ENCODE measurements around the gene RTL10. TPM values are rescaled to one million over a fixed set of nuclear protein-coding genes. Genes with fewer than 3 reads are reported as not detected.

RTL10 gene
- total RNA-seq, 1 donor from 2014 or later = 20.0 TPM

DNA sequence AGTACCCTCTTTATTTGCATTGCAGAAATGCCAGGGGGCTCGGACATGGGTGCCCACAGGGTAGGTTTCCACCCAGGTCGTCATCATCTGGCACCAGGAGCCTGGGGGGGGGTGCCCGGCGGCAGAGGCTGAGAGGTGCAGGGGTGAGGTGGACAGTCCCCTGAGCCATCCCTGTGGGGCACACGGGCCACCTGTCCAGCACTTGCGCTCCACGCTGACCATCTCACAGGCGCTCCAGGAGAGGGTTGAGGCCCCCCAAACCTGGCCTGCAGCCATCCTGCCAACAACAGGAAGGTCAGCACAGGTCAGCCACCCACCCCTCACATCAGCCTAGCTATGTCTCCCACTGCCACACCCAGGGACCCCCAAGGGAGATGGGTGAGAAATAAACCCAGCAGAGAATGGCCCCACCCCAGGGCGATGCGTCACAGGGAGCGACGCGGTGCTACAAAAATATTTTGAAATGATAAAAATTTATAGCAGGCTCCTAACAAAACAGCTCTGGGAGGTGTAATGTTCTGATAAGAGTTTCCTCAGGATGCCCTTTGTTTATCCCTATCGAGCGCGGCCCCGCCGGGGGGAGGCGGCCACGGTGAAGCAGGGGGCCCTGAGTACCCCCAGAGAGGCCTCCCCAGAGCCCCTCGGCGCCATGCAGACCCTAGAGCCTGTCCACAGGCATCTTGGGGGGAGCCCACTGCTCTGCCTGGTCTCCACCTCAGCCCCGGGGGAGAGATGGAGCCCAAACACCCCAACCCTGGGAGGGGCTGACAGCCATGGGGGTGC lies 21.0 kb upstream of the RTL10 start:
- Mint-ChIP-seq H3K27ac (no peak overlapping the region), H3K9me3 (no peaks in the 10 kb centered on the region), H3K36me3 (ENCODE audit: low read depth) (no peaks in the 10 kb centered on the region), H3K4me3 (no peak overlapping the region), H3K4me1 (peaks cover 7% of the 10 kb centered on the region), H3K27me3 (no peaks in the 10 kb centered on the region)
- no peak for DNase-seq
- intact Hi-C loops (cut with micrococcal nuclease) = no loop called here

DNA sequence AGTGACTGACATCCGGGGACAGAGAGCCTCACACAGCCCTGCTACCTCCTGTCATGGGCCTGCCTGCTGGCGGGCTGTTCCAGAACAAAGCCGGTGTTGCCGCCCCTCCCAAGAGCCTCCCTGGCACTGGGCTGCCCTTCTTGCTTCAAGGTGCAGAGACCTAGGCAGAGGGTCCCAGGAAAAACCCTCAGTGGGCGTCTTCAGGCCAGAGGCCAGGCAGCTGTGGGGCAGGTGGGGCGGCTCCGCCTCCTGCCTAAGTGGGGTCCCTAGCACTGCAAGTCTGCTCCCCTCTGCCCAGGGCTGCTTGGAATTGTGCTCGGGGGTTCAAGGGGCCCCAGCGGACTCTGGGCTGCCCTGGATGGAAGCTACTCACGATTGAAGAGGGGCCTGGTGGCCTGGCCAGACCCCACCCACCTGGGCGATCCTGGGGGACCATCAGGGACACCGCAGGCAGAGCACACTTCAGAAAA lies 20.4 kb upstream of the RTL10 start:
- H3K4me1 Mint-ChIP-seq = peaks cover 7% of the 10 kb centered on the region
- no peaks in the 10 kb centered on the region for H3K9me3 Mint-ChIP-seq
- H3K27ac Mint-ChIP-seq = no peak overlapping the region
- DNase-seq = no peak
- H3K27me3 Mint-ChIP-seq = no peaks in the 10 kb centered on the region
- intact Hi-C loops (cut with micrococcal nuclease) = no loop called here
- H3K4me3 Mint-ChIP-seq = no peak overlapping the region
- H3K36me3 Mint-ChIP-seq (ENCODE audit: low read depth) = no peaks in the 10 kb centered on the region

DNA sequence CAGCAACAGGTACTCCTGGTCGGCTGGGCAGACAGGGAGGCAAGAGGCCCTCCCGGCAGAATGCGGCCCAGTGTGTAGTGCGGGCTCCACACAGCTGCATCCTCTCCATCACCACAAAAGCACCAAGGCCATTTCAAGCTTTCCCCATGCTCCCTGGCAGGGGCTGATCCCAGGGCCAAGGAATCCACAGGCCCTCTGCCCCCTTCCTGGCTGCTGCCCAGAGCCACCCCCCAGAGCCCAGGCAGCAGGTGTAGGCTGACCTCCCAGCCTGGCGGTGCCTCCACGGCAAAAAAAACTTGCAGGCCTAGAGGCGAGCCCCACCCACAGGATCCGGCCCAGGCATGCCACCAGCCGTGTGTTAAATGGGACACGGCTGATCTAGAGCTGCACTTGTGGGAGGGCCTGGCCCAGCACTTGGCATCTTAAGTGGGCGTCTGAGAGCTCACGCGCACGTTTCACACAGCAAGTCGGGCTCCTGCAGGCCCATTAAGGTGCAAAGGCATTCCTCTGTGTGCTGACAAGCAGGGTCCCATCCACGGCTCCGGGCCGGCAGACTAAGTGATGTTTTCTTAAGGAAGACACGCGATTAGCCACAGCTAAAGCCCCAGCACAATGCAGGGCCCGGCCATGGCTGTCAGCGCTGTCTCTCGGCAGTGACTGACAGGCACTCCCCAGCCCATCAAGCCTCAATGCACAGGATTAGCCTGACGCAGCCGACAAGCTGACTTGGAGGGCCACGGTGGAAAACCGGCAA lies 19.8 kb upstream of the RTL10 start:
- Mint-ChIP-seq H3K36me3 (ENCODE audit: low read depth) (no peaks in the 10 kb centered on the region), H3K4me1 (peaks cover 7% of the 10 kb centered on the region), H3K9me3 (no peaks in the 10 kb centered on the region), H3K27ac (peak overlapping the region; percentile 41), H3K4me3 (no peak overlapping the region), H3K27me3 (no peaks in the 10 kb centered on the region)
- DNase-seq = peak; percentile 75
- intact Hi-C loops (cut with micrococcal nuclease) = no loop called here

DNA sequence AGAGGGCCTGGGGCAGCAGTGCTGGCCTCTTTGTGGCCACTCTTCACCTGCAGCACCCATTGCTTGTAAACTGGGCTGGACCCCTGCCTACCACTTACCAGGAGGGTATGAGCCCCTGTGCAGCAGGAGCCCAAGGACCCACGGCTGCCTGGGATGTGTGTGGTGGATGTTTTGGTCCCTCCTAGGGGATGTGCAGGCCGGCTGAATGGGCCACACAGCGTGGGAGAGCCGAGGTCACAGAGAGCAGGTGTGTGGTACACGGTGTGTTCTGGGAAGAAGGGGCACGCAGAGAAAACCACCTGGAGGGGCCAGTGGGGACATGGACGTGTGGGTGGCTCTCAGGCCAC lies 19.3 kb upstream of the RTL10 start:
- H3K4me1 Mint-ChIP-seq = peaks cover 7% of the 10 kb centered on the region
- H3K27me3 Mint-ChIP-seq = no peaks in the 10 kb centered on the region
- H3K27ac Mint-ChIP-seq = no peak overlapping the region
- H3K36me3 Mint-ChIP-seq (ENCODE audit: low read depth) = no peaks in the 10 kb centered on the region
- H3K9me3 Mint-ChIP-seq = no peaks in the 10 kb centered on the region
- no peak for DNase-seq
- intact Hi-C loops (cut with micrococcal nuclease) = no loop called here
- H3K4me3 Mint-ChIP-seq = no peak overlapping the region

DNA sequence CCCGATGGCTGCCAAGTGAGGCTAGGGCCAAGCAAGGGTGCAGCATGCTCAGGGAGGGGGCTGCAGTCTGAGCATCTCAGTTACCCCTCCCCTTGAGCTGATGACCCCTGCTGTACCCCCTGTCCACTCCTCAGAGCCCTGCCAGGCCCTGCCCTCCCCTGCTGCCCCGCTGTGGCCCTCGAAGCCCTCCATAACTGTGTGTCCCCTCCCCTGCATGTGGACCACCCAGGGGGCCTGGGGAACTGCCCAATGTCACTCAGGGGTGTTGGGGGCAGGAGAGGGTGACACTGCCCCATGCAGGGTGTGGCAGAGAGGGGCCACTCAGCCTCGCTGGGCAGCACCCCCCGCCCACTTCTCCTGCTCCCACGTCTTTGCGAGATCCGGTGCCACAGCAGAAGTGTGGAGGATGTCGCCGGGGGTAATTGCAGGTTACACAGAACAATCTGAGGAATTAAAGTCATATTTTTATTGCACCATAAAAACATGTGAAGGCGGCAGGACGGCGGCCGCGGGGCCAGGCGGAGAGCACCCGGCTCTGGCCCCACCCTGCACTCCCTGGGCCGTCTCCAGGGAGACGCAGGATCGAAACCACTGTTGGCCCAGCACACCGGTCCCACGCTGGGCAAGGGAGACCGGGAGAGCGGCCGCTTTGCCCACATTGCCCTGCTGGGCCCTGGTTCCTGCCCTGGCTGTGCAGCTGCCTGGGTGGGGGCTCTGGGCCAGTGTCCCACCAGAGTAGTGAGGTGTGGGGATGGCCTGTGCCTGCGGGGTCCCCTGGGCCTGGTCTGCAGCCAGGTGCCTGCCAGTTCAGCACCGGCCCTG lies 18.7 kb upstream of the RTL10 start:
- no peak overlapping the region for H3K4me3 Mint-ChIP-seq
- intact Hi-C loops (cut with micrococcal nuclease) = no loop called here
- H3K9me3 Mint-ChIP-seq = no peaks in the 10 kb centered on the region
- no peak overlapping the region for H3K27ac Mint-ChIP-seq
- no peak for DNase-seq
- H3K36me3 Mint-ChIP-seq (ENCODE audit: low read depth) = no peaks in the 10 kb centered on the region
- H3K27me3 Mint-ChIP-seq = no peaks in the 10 kb centered on the region
- H3K4me1 Mint-ChIP-seq = peaks cover 7% of the 10 kb centered on the region

DNA sequence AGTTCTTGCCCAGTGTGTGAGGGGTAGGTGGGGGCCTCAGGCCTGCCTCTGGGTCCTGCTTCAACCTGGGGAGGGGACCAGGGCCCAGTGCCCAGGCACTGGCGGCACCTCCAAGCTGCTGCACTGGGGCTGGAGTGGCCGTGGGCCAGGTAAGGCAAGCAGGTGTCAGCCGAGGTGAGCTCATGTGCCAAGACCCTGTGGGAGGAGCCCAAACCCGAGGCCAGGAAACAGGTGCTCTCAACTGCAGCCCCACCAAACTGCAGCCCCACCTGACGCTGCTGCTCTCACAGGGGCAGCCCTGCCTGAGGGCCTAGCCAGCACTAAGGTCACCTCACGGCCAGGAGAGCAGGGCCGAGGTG lies 18.1 kb upstream of the RTL10 start:
- H3K27me3 Mint-ChIP-seq = peaks cover 3% of the 10 kb centered on the region
- intact Hi-C loops (cut with micrococcal nuclease) = no loop called here
- no peak overlapping the region for H3K4me3 Mint-ChIP-seq
- H3K36me3 Mint-ChIP-seq (ENCODE audit: low read depth) = no peaks in the 10 kb centered on the region
- no peak overlapping the region for H3K27ac Mint-ChIP-seq
- no peak for DNase-seq
- H3K4me1 Mint-ChIP-seq = peaks cover 7% of the 10 kb centered on the region
- no peaks in the 10 kb centered on the region for H3K9me3 Mint-ChIP-seq

DNA sequence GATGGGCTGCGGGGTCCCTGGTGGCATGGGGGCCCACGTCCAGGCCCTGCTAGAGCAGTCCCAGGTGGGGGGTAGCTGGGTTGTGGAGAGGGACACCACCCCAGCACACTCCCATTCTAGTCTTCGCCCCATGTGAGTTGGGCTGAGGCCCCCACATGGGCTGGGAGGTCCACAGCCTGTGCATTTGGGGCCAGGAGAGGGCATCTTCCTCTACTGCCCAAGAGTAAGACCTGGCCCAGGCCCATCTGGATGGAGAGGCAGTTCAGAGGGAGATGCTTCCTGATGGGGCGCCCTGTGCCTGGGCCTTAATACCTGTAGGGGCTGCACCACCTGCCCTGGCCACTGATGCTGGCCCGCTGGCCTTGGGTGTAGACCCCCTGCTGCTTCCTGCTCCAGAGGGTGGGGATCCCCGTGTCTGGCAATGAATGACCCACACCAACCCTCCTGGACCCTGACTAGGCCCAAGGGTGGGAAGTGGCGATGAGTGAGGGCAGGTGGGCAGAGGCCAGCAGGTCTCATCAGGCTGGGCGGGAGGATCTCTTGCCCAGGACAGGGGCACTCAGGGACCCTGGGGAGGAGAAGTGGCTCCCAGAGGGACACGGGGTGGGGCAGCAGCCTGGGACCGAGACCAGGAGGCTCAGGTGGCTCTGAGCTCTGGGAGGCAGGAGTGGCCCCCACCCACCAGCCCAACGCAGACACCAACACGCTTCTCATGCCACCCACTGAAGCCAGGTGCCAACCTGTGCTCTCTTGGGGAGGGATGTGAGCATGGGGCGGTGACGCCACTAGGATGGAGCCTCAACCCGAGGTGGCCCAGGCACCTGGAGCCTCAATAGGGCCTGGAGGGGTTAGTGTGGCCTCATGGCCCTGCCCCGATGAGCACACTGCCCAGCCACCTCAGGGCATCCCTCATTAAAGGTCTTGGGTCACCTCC lies 17.4 kb upstream of the RTL10 start:
- Mint-ChIP-seq H3K4me3 (no peak overlapping the region), H3K27me3 (peaks cover 3% of the 10 kb centered on the region), H3K4me1 (peaks cover 7% of the 10 kb centered on the region), H3K36me3 (ENCODE audit: low read depth) (no peaks in the 10 kb centered on the region), H3K9me3 (no peaks in the 10 kb centered on the region), H3K27ac (no peak overlapping the region)
- no peak for DNase-seq
- intact Hi-C loops (cut with micrococcal nuclease) = no loop called here

DNA sequence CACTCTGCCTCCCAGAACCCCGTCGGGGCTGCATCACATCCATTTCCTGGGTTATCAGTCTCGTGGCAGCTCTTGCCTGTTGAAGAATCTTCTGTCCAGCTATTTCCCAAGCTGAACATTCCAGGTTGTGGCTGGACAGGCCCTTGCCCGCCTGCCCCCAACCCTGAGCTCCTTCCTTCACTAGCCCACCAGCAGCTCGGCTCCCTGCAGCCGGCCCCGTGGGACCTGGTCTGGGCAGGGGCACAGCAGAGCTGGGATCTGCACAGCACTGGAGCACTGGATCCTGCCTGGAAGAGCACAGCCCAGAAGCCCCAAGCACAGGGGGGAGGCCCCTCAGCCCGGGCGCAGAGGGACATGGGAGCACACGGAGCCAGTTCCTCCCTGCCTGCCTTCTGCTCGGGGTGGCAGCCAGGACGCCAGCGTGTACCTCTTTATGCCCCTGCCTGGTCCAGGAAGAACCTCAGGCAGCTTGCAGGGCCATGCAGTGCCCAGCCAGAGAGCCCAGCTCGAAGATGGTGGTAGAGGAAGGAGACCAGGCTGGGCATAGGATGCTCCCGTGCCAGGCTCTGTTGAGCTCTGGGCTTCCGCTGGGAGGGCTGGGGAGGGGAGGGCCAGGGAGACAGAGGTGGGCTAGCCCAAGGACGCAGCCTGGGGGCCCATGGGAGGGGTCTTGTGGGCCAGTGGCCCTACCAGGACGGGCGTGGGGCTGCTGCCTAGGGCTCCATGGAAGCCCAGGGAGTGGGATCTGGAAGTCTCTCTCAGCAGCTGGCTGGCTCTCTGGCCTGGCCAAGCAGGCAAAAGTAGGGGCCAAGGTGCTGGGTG lies 16.6 kb upstream of the RTL10 start:
- Mint-ChIP-seq H3K27me3 (peaks cover 3% of the 10 kb centered on the region), H3K9me3 (no peaks in the 10 kb centered on the region), H3K27ac (no peak overlapping the region), H3K4me3 (no peak overlapping the region), H3K36me3 (ENCODE audit: low read depth) (no peaks in the 10 kb centered on the region), H3K4me1 (peaks cover 7% of the 10 kb centered on the region)
- no peak for DNase-seq
- intact Hi-C loops (cut with micrococcal nuclease) = no loop called here

DNA sequence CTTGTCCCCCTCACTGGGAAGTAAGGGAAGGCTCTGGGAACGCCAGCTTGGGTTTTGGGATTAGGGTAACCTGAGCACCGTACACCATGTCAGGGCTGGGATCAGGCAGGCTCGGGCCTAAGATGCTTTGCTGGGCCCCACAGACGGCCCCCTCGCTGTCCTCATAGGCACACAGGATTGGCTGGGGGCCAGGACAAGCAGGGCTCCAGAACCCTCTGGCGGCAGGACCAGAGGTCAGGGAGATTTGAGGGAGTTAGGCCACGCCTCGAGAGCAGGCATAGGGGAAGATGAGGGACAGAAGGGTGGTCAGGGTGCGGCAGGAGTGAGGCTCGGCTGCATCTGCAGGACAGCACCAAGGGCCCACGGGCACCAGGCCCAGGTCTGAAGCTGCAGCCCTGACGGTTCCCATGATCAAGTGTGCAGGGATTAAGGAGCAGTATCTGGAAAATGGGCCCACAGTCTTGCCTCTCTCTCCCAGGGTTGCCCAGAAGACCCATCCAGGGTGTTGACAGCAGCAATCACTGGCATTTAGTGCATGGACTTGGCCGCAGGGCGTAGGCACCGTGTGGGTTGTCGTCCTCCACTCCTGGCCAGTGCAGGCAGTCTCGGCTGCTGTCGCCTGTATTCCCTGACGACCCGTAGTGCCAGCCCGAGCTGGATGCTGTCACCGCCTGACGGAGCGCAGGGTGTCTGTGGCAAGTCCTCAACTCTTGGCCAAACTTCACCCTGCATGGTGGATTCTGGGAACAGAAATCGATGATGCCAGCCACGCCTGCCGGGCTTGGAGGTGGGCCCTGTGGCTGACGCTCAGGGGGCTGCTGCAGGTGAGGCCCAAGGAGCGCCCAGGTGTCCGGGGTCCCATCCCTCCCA lies 15.7 kb upstream of the RTL10 start:
- Mint-ChIP-seq H3K4me3 (no peak overlapping the region), H3K36me3 (ENCODE audit: low read depth) (no peaks in the 10 kb centered on the region), H3K4me1 (peaks cover 7% of the 10 kb centered on the region), H3K27ac (no peak overlapping the region), H3K27me3 (peaks cover 4% of the 10 kb centered on the region), H3K9me3 (no peaks in the 10 kb centered on the region)
- DNase-seq = no peak
- intact Hi-C loops (cut with micrococcal nuclease) = no loop called here

DNA sequence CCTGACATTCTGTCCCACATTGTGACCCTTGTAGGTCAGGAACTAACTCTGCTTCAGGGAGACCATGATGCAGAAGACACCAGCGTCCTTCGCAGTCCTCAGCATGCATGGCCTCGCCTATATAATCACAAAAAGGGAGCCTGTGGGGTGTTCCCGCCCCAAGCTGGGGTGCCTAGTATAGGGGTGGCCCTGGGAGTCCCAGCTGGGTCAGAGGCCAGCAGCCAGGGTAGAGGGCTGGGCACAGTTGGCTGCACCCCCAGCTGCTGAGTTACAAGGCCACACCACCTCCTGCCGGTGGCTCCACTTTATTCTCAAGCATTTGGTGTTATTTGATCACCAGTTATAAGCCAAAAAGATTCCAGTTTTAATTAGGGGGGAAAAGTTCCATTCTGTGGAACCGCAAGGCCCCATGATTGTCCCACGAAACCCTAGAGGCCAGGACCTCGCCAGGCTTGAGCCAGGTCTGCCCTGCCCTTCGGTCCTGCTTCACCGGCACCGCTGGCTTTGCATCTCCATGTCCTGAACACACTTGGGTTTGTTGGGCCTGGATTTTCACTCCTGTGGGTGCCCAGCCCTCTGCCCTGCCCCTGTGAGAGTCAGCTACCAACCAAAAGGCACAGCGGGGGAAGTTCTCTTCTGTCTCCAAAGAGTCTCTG lies 15.0 kb upstream of the RTL10 start:
- Mint-ChIP-seq H3K36me3 (ENCODE audit: low read depth) (no peaks in the 10 kb centered on the region), H3K27me3 (peaks cover 6% of the 10 kb centered on the region), H3K27ac (no peak overlapping the region), H3K9me3 (no peaks in the 10 kb centered on the region), H3K4me3 (no peak overlapping the region), H3K4me1 (peaks cover 7% of the 10 kb centered on the region)
- intact Hi-C loops (cut with micrococcal nuclease) = no loop called here
- no peak for DNase-seq

DNA sequence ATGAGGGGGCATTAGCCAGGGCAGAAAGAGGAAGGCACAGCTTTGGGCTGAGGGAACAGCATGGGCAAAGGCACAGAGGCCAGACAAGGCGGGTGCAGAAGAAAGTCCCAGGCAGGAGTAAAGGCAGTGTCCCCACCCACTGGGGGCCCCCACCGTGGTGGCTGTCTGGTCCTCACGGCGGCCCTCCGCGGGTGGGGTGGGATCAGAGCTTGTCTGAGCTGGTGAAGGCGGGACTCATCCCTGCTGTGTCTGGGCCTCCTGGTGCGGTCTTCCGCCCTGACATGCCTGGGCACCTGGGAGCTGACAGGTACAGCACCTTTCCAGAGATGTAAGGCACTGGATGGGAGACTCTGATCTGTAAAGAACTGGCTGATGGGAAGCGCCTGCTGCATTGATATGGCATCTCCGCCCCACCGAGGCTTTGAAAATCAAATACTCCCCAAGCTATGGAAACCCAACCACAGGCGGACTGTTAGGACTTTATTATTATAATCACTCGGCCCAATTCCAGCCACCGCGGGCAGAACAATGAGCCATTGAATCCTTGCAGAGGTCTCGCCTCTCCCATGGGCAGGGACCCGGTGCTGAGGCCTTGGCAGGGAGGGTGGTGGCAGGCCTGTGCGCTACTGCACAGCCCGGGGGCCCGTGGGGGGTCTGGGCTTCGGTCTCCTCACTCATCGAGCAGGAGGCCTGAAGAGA lies 14.2 kb upstream of the RTL10 start:
- H3K4me1 Mint-ChIP-seq = peaks cover under 1% of the 10 kb centered on the region
- no peak overlapping the region for H3K4me3 Mint-ChIP-seq
- no peaks in the 10 kb centered on the region for H3K36me3 Mint-ChIP-seq (ENCODE audit: low read depth)
- DNase-seq = no peak
- H3K9me3 Mint-ChIP-seq = no peaks in the 10 kb centered on the region
- H3K27me3 Mint-ChIP-seq = peaks cover 6% of the 10 kb centered on the region
- intact Hi-C loops (cut with micrococcal nuclease) = no loop called here
- no peak overlapping the region for H3K27ac Mint-ChIP-seq

All from activated CD4-positive, alpha-beta T cell treated with anti-CD3 and anti-CD28 coated beads, Interleukin-2, amount 10 ng/mL, durations not matched to agents 24 days and 14 days (primary cell).